HG02938 (cell line): ENCODE results near the gene CHD9.
"Not testable (repeated sequence)": the region's sequence is repeated elsewhere in the genome, so short reads cannot be mapped to it uniquely, and the experiment has no call there.

Source experiments
- ATAC-seq: cut with Tn5 transposase; IDR thresholded peaks from one replicate; pipeline ENCODE4 v1.9.1; 2021; ENCODE audit warnings: mild to moderate bottlenecking, moderate library complexity; ENCODE audit not compliant: unreplicated experiment

Gene CHD9, protein sequence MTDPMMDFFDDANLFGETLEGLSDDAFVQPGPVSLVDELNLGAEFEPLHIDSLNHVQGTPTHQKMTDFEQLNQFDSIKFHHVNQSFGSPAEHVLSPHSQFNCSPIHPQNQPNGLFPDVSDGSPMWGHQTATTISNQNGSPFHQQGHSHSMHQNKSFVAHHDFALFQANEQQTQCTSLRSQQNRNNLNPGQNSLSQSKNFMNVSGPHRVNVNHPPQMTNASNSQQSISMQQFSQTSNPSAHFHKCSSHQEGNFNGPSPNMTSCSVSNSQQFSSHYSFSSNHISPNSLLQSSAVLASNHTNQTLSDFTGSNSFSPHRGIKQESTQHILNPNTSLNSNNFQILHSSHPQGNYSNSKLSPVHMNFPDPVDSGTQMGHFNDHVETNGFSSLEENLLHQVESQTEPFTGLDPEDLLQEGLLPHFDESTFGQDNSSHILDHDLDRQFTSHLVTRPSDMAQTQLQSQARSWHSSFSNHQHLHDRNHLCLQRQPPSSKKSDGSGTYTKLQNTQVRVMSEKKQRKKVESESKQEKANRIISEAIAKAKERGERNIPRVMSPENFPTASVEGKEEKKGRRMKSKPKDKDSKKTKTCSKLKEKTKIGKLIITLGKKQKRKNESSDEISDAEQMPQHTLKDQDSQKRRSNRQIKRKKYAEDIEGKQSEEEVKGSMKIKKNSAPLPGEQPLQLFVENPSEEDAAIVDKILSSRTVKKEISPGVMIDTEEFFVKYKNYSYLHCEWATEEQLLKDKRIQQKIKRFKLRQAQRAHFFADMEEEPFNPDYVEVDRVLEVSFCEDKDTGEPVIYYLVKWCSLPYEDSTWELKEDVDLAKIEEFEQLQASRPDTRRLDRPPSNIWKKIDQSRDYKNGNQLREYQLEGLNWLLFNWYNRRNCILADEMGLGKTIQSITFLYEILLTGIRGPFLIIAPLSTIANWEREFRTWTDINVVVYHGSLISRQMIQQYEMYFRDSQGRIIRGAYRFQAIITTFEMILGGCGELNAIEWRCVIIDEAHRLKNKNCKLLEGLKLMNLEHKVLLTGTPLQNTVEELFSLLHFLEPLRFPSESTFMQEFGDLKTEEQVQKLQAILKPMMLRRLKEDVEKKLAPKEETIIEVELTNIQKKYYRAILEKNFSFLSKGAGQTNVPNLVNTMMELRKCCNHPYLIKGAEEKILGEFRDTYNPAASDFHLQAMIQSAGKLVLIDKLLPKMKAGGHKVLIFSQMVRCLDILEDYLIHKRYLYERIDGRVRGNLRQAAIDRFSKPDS (N-terminal part only)

DNA sequence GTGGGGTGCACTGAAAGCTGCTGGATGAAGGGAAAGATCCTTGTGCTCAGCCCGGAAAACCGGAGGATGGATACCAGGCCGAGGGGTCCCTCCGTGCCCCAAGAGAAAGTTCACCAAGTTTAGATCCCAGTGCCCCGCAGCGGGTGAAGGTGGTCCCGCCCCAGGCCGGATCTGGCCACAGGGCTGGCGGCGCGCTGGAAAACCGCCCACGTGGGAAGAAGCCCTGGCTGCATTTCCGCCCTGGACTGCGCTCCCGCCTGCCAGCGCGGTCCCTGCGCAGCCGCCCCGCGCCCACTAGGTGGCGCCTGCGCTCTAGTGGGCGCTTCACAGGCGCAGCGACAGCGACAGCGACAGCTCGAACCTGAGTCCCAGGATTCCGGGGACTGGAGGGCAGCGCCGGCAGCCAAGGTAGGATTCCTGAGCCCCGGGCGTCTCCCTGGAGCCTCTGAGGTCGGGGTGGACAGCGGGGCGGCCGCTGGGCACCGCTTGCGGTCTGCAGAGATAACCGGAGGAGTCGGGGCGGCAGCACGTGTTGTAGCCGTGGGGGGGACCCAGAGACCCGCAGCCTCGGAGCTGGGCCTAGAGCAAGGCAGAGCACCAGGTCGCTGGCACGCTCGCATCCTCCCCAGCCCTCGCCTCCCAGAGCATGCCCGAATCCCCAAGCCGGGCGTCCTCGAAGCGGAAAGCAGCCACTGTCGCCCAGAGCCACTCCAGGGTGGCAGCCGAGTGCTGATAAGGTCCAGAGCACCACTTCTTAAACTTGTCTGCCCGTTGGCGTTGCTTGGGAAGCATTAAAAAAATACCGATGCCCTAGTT, at the start of gene CHD9:
TSS of gene CHD9 (plus strand) at position 322 of the 816 bp plus-strand sequence. CDS start 101,099 bp downstream, outside the sequence.
- ATAC-seq, result peak; percentile 74

DNA sequence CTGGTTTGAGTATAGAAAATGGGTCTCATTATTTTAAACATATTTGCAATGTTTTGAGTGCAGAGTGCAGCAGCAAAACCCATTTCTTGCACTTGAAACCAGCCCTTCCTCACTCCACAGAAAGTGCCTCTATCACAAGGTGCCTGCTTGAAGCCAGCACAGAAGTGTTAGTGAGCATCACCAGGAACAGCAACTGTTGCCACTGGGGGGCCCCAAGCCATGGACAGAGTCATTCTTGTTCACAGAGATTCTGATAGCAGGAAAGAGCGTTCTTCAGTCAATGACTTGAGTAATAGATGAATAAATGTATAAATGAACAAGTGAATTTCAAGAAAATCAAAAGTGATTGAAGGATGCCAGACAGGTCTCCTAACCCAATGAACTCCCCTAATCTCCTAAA, 47.7 kb upstream of the CHD9 start:
- ATAC-seq, result no peak

DNA sequence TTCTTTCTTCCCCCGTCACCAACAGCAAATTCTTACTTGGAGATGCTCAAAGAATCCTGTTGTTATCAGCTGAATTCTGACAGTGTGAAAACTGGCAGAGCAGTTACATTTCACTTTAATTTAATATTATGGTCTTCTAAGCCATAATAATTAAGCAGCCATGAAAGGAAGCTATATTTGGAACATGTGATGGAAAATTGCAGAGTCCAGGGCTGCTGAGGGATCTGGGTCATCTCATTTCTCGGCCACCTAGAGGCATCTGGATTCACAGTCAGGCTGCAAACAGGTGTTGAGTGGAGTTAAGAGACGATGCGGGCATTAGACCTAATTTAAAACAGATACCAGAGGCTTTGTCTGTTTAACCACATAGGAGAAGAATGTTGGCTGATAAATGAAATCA, 40.5 kb upstream of the CHD9 start:
- no peak for ATAC-seq

DNA sequence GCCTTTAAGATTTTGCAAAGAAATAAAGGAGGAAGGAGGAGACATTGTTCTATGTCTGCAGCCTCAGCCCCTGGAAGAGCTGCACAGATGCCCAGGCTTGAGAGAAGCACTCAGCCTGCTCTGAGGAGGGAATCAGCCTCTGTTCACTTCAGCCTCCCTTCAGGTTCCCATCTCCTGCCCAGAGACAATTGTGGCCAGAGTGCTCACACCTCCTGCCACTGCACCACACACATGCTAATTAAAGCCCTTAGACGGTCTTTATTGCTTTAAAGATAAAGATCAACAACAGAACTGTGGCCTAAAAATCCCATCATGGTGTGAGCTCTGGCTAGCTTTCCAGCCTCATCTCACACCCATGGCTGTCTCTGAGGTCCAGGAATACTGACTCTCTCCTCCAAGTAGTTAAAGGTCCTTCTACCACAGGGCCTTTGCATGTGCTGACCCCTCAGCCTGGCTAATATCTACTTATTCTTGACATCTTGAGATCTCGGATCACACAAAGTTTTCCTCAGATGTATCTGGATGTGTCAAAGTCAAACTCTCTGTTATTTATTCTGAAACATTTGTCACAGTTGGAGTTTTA, 35.9 kb upstream of the CHD9 start:
- no peak for ATAC-seq

DNA sequence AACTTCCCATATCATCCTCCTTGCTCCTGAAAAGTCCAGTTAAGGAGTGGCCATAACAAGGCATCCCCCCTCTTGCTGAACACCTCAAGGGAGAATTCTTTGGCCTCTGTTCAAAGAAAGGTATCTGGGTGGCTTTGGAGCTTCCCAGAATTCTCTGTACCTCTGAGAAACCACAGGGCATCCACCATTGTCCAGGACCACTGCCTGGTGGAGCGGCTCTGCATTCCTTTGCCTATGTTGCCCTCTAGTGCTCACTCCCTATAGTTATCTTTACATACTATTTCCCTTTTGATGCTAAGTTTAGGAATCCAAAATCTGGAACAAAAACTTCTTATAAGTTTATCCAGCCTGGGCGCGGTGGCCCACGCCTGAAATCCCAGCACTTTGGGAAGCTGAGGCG, 32.4 kb upstream of the CHD9 start:
- ATAC-seq, result no peak

DNA sequence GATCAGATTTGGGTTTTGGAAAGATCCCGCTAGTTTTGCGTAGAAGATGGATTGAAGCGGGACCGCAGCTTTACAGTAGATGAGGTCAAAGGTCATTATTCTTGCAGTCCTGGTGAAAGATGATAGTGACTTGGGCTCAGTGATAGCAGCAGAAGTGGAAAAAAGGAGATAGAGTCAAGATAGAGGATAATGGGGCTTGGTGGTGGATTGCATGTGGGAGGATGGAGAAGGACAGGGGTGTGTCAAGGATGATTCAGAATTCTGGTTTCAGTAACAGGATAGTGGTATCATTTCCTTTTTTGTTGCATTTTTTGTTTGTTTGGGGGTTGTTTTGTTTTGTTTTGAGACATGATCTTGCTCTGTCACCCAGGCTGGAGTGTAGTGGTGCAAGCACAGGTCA, 30.7 kb upstream of the CHD9 start:
- ATAC-seq, result no peak

DNA sequence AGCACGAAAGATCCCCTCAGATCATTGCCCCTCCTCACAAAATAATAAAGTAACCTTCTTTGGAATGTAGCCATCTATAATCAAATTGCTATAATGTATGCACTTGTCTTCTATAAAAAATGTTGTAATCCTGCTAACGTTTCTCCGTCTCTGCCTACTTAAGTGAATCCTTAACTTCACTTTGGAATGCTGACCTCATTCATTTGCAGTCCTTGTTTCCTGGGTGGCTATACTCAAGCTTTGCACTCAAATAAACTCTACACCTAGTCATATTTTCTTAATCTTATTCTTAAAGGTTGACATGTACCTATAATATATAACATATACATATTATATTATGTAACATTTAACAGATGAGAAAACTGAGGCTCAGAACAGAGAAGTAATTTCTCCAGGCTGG, 24.8 kb upstream of the CHD9 start:
- no peak for ATAC-seq

DNA sequence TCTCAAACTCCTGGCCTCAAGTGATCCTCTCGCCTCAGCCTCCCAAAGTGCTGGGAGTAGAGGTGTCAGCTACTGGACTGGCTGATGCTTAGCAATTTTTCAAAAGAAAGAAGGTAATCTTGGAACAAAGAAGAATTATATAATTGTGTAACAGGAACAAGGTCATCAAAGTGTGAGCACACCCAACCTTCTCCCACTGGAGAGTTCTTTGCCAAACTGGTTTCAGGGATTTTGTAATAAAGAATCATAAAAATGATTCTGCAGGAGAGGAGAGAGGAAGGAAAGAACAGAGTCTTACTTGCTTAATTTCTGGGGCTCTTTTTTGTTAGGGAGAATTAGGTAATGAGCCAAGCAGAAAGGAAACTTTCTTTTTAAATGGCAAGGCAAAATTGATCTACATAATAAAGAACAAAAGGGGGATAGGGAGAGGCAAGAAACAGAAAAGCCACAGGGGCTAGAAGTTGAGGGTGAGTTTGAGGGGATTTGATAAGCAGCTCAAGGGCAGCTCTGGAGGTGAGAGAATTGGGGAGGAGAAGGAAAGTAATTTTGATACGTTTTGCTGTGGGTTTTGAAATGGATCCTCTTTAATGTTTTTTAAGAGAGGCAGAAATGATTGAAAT, 23.4 kb upstream of the CHD9 start:
- ATAC-seq, result no peak

DNA sequence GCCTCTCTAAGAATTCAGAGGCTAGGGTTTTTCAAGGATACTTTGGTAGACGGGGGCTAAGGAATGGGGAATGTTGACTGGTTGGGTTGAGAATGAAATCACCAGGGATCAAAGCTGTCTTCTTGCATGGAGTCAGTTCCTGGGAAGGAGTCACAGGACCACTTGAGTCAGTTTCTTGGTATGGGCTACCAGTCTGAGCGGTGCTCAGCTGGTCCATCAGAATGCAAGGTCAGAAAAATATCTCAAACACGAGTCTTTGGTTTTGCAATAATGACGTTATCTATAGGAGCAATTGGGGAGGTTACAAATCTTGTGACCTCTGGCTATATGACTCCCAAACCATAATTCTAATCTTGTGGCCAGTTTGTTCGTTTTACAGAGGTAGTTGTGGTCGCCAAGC, 20.5 kb upstream of the CHD9 start:
- no peak for ATAC-seq

DNA sequence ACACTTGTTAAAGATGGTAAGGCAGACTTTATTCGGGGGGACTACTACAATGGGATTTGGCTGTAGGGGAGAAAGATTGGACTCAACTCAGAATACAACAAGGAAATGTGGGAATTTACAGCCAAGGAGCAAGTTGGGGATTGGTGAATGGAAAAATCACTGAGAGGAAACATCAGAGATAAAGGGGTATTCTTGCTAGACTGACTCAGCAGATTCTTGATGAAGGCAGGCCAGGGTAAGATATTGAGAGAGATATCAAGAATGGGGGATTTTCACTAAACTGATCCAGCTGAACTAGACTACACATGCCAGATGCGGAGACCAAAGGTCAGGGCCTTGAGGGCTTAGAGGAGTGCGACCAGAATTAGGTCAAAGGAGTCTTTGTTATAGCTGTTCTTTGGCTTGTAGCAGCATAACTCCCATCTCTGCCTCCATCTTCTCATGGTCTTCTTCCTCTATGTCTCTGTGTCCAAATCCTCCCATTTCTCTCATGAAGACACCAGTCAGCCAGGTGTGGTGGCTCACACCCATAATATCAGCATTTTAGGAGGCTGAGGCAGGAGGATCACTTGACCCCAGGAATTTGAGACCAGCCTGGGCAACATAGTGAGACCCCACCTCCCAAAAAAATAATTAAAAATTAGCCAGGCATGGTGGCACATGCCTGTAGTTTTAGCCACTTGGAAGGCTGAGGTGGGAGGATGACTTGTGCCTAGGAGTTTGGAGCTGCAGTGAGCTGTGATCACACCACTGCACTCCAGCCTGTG, 19.4 kb upstream of the CHD9 start:
- ATAC-seq, result no peak

DNA sequence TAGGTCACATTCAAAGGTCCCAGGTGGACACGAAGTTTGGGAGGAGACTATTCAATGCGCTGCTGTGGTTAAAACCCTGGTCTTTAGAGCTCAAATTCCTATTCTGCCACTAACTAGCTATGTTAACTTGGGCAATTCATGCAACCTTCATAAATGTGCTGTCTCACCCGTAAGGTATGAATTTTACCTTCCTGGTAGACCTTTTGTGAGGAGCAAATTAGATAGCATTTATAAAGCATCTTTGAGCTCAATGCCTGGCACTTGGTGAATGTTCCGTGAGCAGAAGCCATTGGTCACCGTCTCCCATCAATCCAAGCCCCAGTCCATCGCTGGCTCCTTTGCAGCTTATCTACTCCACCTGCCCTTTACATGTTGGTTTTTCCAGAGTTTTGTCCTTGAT, 18.7 kb upstream of the CHD9 start:
- ATAC-seq, result no peak

DNA sequence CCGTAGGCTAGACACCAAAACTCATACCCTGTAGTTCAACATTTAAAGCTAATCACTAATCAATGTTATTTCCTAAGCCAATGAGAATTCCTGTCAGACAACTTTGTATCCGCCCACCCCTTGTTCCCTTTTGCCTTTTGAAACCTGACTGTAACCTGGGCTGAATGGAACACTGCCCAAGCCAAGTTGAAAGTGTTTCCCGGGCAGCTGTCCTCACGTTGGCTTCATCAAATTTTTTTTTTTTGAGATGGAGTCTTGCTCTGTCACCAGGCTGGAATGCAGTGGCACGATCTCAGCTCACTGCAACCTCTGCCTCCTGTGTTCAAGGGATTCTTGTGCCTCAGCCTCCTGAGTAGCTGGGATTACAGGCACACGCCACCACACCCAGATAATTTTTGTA, 18.1 kb upstream of the CHD9 start:
- ATAC-seq, result not testable (repeated sequence)

DNA sequence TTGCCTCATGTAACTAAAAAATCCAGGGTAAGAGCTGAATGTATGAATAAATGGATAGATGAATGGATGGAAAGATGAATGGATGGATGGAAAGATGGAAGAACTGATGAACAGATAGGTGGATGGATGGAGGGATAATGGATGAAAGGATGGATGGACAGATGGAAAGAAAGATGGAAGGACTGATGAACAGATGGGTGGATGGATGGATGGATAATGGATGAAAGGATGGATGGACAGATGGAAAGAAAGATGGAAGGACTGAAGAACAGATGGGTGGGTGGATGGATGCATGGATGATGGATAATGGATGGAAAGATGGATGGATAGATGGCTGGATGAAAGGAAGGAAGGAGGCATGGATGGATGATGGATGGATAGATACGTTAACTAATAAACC, 14.0 kb upstream of the CHD9 start:
- ATAC-seq, result no peak

DNA sequence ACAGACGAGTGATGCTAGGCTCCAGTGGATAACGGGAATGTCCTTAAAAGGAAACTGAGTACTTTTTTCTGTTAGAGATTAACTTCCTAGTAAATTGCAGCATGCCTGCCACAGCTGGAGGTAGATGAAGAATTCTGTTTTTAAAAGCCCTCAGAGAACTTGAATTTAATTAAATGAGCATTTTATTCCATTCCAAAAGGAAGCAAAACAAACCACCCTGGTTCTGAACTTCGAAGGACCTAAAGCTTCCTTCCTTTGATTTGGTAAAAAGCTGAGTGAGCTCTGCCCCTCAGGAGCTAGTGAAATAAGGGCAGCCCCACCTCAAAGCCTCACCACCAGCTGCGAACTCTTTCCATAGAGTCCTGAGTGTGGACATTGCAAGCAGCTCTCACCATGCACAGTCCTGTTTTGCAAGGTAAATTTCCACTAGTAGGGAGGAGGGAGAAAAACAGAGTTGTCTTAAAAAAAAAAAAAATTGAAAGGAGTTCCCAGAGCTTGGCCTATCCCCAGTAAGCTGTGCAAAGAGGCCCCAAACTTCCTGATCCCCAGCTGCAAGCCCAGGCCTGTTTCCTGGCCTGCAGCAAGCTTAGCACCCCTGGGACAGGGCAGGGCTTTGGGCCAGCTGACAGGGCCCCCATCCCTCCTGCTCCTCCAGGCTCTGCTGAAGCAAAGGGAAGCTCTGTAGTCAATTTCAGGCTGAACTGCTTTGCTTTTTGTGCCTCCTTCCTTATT, 13.3 kb upstream of the CHD9 start:
- ATAC-seq, result no peak

DNA sequence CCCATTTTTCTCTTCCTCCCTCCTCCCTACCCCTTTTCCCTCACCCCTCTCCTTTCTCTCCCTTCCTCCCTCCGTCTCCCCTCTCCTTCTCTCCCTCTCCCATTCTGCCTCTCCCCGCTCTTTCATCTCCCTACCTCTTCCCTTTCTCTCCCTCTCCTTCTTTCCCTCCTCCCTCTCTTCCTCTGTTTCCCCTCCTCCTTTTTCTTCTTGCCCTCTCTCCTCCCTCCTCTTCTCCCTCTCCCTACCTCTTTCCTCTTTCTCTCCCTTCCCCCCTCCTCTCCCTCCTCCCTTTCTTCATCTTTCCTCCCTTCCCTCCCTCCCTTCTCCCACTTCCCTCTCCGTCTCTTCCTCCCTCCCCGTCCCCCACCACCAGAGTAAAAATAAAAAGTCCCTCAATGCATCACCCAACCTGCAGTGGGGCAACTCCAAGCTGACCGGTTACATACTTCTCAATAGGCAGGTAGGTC, 12.5 kb upstream of the CHD9 start:
- no peak for ATAC-seq

DNA sequence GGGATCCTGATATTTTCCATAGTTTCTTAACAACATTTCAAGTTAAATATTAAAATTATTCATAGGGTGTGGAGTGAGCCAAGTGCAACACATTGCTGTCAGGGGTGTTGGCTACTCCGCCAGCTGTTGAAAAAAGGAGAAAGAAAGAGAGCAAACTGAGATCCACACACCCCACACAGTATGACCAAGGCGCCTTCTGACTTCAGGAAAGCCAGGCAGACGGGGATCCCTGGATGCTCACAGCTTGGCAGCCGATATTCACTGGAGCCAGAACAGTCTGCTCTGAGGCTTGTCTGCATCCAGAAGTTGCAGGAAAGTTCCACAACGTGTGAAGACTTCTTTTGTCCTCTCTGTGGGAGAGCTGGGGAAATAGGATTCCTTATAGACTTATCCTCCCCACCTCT, 11.4 kb upstream of the CHD9 start:
- no peak for ATAC-seq

DNA sequence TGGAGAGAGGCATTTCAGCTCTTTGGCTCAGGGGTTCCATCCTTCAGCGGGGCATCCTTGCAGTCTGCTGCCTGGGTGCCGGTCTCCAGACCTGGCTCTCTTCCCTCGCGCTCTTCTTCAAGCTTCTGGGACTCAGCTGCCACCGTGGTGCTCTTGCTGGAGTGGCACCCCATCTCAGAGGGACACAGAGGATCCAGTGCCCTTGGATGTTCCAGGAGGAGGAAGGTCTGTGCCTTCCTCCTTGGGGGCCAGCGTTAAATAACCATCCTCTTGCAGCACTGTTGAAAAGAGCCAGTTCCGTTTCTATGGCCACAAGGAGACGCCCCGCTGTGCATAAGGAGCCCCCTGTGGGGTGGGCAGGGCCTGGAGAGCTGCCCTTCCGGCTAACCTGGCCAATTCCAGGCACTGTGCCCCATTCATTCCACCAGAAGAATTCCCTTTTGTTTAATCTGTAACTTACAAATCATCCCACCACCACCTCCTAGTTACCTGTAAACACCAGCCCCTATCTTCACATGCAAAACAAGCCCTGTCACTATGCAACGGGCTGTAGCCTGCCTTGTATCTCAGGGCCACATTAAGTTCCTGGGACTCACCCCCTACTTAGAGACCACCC, 10.7 kb upstream of the CHD9 start:
- no peak for ATAC-seq
